C4-2B (cell line): Measurements from ENCODE around the gene SMPX.

Experiments
- ZFX ChIP-seq: fragments of 450-650 bp; IDR thresholded peaks from 2 replicates; pipeline ENCODE4 v1.6.1; 2017
- TF ChIP-seq, protein P1 (sequence below): fragments of 450-650 bp; conservative IDR thresholded peaks from 2 replicates; pipeline ENCODE4 v1.5.1; 2017; ENCODE audit warnings: mild to moderate bottlenecking

DNA sequence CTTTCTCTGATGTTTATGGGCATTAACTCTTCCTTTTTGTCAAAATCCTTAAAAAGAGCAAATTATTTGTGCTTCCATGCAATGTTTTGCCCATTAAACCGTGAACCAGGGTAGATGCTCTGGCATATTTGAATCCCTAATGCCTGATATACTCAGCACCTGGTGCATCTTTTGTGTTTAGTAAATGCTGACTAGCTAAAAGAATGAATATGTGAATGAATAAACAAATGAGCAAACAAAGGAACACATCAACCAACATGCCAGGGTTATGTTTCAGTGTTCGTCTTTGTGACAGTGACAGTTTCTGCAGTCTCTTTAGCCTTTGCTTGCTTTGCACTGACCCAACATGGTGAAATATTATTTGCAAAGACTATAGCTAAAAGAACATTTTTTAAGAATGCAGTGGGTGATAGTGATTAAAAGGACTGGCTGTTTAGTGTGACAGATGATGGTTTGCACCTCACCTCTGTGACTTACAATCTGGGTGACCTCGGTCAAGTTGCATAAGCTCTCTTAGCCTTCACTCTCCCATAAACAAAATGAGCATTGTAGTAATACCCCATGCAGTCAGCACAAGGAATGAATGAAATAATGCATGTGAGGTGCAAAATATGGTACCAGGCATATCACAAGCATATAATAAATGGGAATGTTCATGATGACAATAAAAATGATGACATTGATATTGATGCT is 29.5 kb downstream of the SMPX start:
- TF ChIP-seq, protein P1, sequence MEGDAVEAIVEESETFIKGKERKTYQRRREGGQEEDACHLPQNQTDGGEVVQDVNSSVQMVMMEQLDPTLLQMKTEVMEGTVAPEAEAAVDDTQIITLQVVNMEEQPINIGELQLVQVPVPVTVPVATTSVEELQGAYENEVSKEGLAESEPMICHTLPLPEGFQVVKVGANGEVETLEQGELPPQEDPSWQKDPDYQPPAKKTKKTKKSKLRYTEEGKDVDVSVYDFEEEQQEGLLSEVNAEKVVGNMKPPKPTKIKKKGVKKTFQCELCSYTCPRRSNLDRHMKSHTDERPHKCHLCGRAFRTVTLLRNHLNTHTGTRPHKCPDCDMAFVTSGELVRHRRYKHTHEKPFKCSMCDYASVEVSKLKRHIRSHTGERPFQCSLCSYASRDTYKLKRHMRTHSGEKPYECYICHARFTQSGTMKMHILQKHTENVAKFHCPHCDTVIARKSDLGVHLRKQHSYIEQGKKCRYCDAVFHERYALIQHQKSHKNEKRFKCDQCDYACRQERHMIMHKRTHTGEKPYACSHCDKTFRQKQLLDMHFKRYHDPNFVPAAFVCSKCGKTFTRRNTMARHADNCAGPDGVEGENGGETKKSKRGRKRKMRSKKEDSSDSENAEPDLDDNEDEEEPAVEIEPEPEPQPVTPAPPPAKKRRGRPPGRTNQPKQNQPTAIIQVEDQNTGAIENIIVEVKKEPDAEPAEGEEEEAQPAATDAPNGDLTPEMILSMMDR = no peak
- TF ChIP-seq ZFX = no peak
